SK-N-SH treated with all-trans-retinoic acid at 6 μM for 48 hours (cell line): ENCODE results near the gene CDCA4.

ENCODE experiments used
- BACH2 ChIP-seq: fragments of 250-450 bp; sonication (Bioruptor Pico); IDR thresholded peaks from 2 replicates; pipeline ENCODE4 v1.9.0; 2021; ENCODE audit warnings: mild to moderate bottlenecking, borderline replicate concordance
- RARB ChIP-seq: fragments of 250-450 bp; sonication (Bioruptor Pico); IDR thresholded peaks from 2 replicates; pipeline ENCODE4 v1.8.0; 2021; ENCODE audit warnings: mild to moderate bottlenecking, moderate library complexity
- ZFP3 ChIP-seq: fragments of 250-450 bp; sonication (Bioruptor Pico); IDR thresholded peaks from 2 replicates; pipeline ENCODE4 v1.5.0; 2020; ENCODE audit warnings: mild to moderate bottlenecking, moderate library complexity
- ZFP30 ChIP-seq: fragments of 450-650 bp; formaldehyde crosslinking; IDR thresholded peaks from 2 replicates; pipeline ENCODE4 v1.5.0; 2022; ENCODE audit warnings: mild to moderate bottlenecking, moderate library complexity
- TF ChIP-seq, protein P1 (sequence below): fragments of 250-450 bp; sonication (Bioruptor Pico); IDR thresholded peaks from 2 replicates; pipeline ENCODE4 v1.5.1; 2020; ENCODE audit warnings: low read depth, mild to moderate bottlenecking, moderate library complexity
- TF ChIP-seq, protein P2 (sequence below): fragments of 250-450 bp; sonication (Bioruptor Pico); IDR thresholded peaks from 2 replicates; pipeline ENCODE4 v1.8.0; 2020; ENCODE audit warnings: mild to moderate bottlenecking, moderate library complexity, borderline replicate concordance

DNA sequence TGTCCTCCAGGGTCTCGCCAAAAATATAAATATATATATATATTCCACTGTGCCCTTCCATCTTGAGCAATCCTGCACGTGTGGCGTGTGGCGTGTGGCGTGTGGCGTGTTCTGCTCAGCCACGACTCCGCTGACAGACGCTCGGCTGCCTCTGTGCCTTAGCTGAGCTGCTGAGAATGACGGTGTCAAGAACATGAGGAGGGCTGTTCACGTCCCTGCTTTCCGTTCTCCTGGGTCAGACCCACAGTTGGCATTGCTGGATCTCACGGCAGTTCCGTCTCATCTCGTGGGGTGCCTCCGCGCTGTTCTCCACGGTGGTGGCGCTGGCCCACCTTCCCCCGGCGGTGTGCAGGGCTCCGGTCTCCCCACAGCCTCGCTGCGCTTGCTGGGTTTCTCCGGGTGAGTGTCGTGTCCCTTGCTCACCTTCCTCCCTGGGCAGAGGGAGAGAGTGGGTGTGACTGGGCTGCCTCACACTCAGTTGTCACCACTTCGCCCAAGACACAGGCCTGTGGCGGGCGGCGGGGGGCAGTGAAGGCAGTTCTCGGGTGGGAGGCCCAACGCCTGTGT lies 34.9 kb upstream of the CDCA4 start:
- TF ChIP-seq ZFP3 (no peak), ZFP30 (CRISPR knock-in tag) (no peak), RARB (CRISPR knock-in tag) (no peak), BACH2 (CRISPR knock-in tag) (no peak)
- TF ChIP-seq, protein P1, sequence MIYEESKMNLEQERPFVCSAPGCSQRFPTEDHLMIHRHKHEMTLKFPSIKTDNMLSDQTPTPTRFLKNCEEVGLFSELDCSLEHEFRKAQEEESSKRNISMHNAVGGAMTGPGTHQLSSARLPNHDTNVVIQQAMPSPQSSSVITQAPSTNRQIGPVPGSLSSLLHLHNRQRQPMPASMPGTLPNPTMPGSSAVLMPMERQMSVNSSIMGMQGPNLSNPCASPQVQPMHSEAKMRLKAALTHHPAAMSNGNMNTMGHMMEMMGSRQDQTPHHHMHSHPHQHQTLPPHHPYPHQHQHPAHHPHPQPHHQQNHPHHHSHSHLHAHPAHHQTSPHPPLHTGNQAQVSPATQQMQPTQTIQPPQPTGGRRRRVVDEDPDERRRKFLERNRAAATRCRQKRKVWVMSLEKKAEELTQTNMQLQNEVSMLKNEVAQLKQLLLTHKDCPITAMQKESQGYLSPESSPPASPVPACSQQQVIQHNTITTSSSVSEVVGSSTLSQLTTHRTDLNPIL (CRISPR knock-in tag), result no peak
- TF ChIP-seq, protein P2, sequence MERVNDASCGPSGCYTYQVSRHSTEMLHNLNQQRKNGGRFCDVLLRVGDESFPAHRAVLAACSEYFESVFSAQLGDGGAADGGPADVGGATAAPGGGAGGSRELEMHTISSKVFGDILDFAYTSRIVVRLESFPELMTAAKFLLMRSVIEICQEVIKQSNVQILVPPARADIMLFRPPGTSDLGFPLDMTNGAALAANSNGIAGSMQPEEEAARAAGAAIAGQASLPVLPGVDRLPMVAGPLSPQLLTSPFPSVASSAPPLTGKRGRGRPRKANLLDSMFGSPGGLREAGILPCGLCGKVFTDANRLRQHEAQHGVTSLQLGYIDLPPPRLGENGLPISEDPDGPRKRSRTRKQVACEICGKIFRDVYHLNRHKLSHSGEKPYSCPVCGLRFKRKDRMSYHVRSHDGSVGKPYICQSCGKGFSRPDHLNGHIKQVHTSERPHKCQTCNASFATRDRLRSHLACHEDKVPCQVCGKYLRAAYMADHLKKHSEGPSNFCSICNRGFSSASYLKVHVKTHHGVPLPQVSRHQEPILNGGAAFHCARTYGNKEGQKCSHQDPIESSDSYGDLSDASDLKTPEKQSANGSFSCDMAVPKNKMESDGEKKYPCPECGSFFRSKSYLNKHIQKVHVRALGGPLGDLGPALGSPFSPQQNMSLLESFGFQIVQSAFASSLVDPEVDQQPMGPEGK (CRISPR knock-in tag), result no peak
